ENCODE measurements around the gene ZNF438. TPM values are rescaled to one million over a fixed set of nuclear protein-coding genes. Genes with fewer than 3 reads are reported as not detected.

Gene ZNF438
- total and polyA plus RNA-seq, 10 of the 15 experiments (the other 5 are each of a cell fraction or from before 2014, with no cell fraction given) = 0.93 to 5.2 (median 1.9) TPM

DNA sequence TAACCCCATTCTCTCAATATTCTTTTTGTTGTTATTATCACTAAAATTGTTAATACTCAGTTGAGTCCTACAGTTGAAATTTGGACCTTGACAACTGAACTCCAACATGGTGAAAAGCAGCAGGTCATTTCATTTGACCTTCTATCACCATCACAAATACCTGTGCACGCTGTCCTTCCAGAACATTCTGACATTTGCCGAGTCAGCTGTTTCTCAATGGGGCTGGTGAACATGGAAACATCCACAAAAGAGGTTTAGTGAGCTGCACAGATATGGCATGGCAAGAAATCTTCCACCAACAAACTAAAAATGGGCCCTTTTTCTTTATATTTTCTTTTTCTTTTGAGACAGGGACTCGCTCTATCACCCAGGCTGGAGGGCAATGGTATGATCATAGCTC, 169.7 kb downstream of the ZNF438 start (continued):
- TF ChIP-seq RELB (IDR thresholded peaks at IDR 0.05; ENCODE audit: low read depth) (no peak), CEBPB (IDR thresholded peaks at IDR 0.05; ENCODE audit: borderline replicate concordance in 1 of 2, low read depth in 2 of 2, low read length in 2 of 2) (no peak), RELA (IDR thresholded peaks at IDR 0.05; ENCODE audit: borderline replicate concordance, partially characterized antibody) (no peak)

DNA sequence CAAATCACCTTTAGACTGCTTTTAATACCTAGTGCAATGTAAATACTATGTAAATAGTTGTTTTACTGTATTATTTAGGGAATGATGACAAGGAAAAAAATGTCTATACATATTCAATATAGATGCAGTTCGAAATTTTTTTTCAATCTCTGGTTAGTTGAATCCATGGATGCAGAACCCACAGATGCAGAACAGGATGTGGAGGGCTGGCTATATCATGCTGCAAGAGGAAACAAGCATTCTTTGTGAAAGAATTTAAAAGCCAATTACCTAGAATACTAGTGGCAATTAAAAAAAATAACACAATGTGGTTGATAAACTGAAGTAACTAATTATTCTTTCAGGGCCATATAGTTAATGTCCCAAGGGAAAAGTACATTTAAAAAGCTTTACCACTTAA, 170.4 kb downstream of the ZNF438 start:
- no peak for DNase-seq (ENCODE audit: low read depth, low spot score)
- no peak overlapping the region for H3K4me2 ChIP-seq (ENCODE audit: control insufficient read depth, insufficient read depth)
- no peaks in the 10 kb centered on the region for H3K79me2 ChIP-seq (ENCODE audit: control insufficient read depth, insufficient read depth, low read length)
- in situ Hi-C loops (cut with MboI) (no loop called here), intact Hi-C loops (cut with micrococcal nuclease; ENCODE audit: unreplicated experiment) (no loop called here)
- no peaks in the 10 kb centered on the region for H3K9me3 ChIP-seq (replicated peaks; ENCODE audit: control insufficient read depth, insufficient read depth, low read length)
- POLR2A ChIA-PET = no interaction called here
- FAIRE-seq = no peak
- RAD21 ChIA-PET (ENCODE audit: unreplicated experiment) = no interaction called here
- no peaks in the 10 kb centered on the region; a peak in 1 of 4 replicates for H3K36me3 ChIP-seq (ENCODE audit: control insufficient read depth in 2 of 2, insufficient read depth in 2 of 2, low read length in 1 of 2)
- ATAC-seq = no peak
- no peak overlapping the region for H3K4me3 ChIP-seq
- H3K27ac ChIP-seq (ENCODE audit: control insufficient read depth, insufficient read depth) = no peak overlapping the region
- BruUV-seq (replicated peaks) = no TSS peak
- WGBS (ENCODE audit: insufficient coverage, insufficient replicate concordance, low lambda C conversion rate, missing lambda C conversion rate) = 4% methylated on average over 1 of the region's 1 CpG
- no peak overlapping the region for H2AFZ ChIP-seq (ENCODE audit: control insufficient read depth, low read depth, low read length)
- no peaks in the 10 kb centered on the region for H3K27me3 ChIP-seq (replicated peaks in 1 of 2; ENCODE audit: control insufficient read depth in 2 of 2, insufficient read depth in 2 of 2, low read length in 1 of 2)
- H3K4me1 ChIP-seq (ENCODE audit: control insufficient read depth, insufficient read depth, low read length) = no peaks in the 10 kb centered on the region
- SMC1A ChIA-PET (ENCODE audit: uncharacterized antibody, unreplicated experiment) = no interaction called here
- no peaks in the 10 kb centered on the region for H4K20me1 ChIP-seq (ENCODE audit: control insufficient read depth, insufficient read depth)
- no peak overlapping the region for H3K9ac ChIP-seq (ENCODE audit: control insufficient read depth, insufficient read depth, low read length)
- TF ChIP-seq ZNF274 (IDR thresholded peaks at IDR 0.05; ENCODE audit: insufficient read depth, insufficient read length) (no peak), NR2C1 (IDR thresholded peaks at IDR 0.05) (no peak), MTA2 (IDR thresholded peaks at IDR 0.05; ENCODE audit: low read depth) (peak; percentile 23; the same call in 1 of the 2 replicates)
- CTCF ChIA-PET = no interaction called here
